HUES64 (cell line): ENCODE results near the gene MYL5.

Experiments used
- H3K27ac ChIP-seq: 2 replicates; pipeline ENCODE4 v1.7.0; 2013; ENCODE audit warnings: low read depth, low read length, inconsistent platforms
- H3K27me3 ChIP-seq: 2 replicates; pipeline ENCODE4 v1.6.1; 2013; ENCODE audit warnings: mild to moderate bottlenecking, low read length; ENCODE audit not compliant: insufficient read depth
- H3K36me3 ChIP-seq: 2 replicates; pipeline ENCODE4 v1.6.1; 2013; ENCODE audit warnings: mild to moderate bottlenecking, low read length; ENCODE audit not compliant: insufficient read depth
- H3K4me1 ChIP-seq: 2 replicates; pipeline ENCODE4 v1.6.1; 2013; ENCODE audit warnings: mild to moderate bottlenecking, low read length, moderate library complexity; ENCODE audit not compliant: insufficient read depth
- H3K4me3 ChIP-seq: 2 replicates; pipeline ENCODE4 v1.5.1; 2013; ENCODE audit warnings: mild to moderate bottlenecking, low read length, moderate library complexity
- H3K9ac ChIP-seq: 2 replicates; pipeline ENCODE4 v1.6.1; 2013; ENCODE audit warnings: mild to moderate bottlenecking, low read depth, low read length
- H3K9me3 ChIP-seq: 2 replicates; pipeline ENCODE4 v1.6.1; 2013; ENCODE audit warnings: low read depth, low read length; ENCODE audit not compliant: insufficient read depth
- WGBS: fragments of 150-250, 120-280 bp; methylation state at CpG from one replicate; pipeline ENCODE4 v1.1.7; 2013; ENCODE audit warnings: missing lambda C conversion rate; 5-methylcytosine and 5-hydroxymethylcytosine counted together

The MYL5 gene

DNA sequence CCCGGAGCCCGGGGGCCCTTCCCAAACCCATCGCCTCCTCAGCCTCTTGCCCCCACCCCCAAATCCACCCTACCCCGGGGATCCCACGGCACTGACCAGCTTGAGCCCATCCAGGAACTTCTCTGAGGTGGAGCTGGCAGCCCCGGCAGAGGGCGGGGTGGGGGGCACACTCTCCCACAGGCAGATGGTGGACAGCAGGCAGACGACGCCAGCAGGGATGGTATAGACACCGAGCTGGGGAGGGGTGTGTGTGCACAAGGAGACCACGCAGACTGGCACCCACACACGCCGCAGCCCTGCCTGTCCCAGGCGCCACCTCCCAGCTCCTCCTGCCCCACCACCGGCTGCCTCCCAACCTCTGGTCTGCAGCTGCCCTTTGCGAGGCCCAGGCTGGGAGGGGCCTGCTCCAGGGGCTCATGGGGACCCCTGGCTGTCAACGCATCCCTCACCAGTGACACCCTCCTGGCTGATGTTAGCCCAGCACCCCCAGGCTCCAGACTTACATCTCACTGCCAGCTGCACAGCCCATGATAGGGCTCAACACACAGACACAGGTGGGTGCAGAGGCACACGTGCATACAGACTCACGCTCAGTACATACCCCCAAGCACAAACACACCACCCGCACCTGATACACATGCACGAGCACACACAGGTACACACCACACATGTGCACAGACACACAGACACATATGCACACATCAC lies 10.4 kb downstream of the MYL5 start:
- Histone ChIP-seq H3K27ac (no peak overlapping the region), H3K36me3 (no peaks in the 10 kb centered on the region), H3K9me3 (no peaks in the 10 kb centered on the region), H3K4me1 (peaks cover 11% of the 10 kb centered on the region), H3K9ac (no peak overlapping the region), H3K4me3 (no peak overlapping the region), H3K27me3 (no peaks in the 10 kb centered on the region)
- 90% methylated on average over 21 of the region's 21 CpGs for WGBS

DNA sequence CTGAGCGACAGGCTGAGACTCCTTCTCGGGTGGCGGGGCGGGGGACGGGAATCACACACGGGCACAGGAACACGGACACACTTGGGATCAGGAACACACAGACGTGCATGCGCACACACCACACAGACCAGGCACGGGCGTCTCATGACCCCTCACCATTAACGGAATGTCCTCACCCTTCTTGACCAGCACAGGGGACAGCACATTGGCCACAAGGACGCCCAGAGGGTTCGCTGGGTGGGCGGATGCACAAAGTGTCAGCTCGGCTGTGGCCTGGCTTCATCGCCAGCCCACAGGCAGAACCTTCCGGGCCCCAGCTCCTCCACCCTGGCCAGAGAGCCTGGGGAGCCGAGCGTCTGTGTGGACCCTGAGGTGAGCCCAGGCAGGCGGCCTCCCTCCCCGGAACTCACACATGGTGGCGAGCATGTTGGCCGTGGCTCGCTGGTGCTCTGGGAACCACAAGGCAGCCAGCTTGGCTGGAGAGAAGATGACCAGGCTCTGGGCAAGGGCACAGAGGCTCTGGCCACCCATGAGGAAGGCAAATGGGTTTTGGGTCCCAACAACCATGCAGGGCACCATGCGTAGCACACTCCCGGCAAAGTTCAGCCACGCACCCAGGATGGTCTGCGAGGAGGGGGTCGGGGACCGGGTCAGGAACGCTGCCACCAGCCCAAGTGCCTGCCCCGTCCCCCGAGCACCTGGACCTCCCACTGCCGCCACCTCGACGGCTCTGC lies 11.5 kb downstream of the MYL5 start:
- Histone ChIP-seq H3K36me3 (no peaks in the 10 kb centered on the region), H3K27ac (no peak overlapping the region), H3K4me3 (no peak overlapping the region), H3K27me3 (no peaks in the 10 kb centered on the region), H3K9me3 (no peaks in the 10 kb centered on the region), H3K9ac (no peak overlapping the region), H3K4me1 (peaks cover 9% of the 10 kb centered on the region)
- WGBS: 95% methylated on average over 37 of the region's 37 CpGs

DNA sequence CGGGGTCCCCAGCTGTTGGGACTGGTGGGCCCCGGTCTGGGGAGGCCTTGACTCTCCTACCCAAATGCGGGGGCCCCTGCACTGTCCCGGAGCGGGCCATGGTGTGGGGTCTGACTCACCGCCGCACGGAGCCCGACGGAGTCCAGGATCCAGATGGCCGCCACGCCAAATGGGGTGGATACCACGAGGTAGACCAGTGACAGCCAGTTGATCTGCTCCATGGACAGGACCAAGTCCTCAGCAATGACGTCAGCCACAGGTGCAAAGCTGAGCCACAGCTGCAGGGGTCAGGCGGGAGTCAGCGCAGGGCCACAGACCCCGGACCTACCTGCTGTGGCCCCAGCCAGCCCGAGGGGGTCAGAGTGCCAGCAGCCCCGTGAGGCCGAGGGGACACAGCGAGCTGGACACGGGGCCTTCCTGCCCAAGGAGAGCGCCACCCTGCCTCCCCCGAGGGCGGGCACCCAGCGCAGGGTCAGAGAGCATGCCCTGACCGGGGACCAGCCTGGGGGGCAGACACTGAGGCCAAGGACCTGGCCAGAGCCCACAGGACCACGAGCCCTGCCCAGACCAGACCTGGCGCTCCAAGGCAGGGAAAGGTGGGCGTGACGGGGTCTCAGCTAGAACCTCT lies 12.2 kb downstream of the MYL5 start:
- 93% methylated on average over 31 of the region's 31 CpGs for WGBS
- Histone ChIP-seq H3K36me3 (no peaks in the 10 kb centered on the region), H3K27ac (no peak overlapping the region), H3K4me3 (no peak overlapping the region), H3K27me3 (no peaks in the 10 kb centered on the region), H3K9ac (no peak overlapping the region), H3K4me1 (peaks cover 9% of the 10 kb centered on the region), H3K9me3 (no peaks in the 10 kb centered on the region)

- H3K27me3 ChIP-seq: no peaks in the 10 kb centered on the region
- H3K9me3 ChIP-seq: no peaks in the 10 kb centered on the region
- H3K27ac ChIP-seq: no peak overlapping the region
- 82% methylated on average over 38 of the region's 38 CpGs for WGBS
- H3K9ac ChIP-seq: no peak overlapping the region
- H3K4me1 ChIP-seq: peaks cover 9% of the 10 kb centered on the region
- no peak overlapping the region for H3K4me3 ChIP-seq
- H3K36me3 ChIP-seq: no peaks in the 10 kb centered on the region
These were observed 13.0 kb downstream of the MYL5 start for GRCh38 chr4:687048-687970.

DNA sequence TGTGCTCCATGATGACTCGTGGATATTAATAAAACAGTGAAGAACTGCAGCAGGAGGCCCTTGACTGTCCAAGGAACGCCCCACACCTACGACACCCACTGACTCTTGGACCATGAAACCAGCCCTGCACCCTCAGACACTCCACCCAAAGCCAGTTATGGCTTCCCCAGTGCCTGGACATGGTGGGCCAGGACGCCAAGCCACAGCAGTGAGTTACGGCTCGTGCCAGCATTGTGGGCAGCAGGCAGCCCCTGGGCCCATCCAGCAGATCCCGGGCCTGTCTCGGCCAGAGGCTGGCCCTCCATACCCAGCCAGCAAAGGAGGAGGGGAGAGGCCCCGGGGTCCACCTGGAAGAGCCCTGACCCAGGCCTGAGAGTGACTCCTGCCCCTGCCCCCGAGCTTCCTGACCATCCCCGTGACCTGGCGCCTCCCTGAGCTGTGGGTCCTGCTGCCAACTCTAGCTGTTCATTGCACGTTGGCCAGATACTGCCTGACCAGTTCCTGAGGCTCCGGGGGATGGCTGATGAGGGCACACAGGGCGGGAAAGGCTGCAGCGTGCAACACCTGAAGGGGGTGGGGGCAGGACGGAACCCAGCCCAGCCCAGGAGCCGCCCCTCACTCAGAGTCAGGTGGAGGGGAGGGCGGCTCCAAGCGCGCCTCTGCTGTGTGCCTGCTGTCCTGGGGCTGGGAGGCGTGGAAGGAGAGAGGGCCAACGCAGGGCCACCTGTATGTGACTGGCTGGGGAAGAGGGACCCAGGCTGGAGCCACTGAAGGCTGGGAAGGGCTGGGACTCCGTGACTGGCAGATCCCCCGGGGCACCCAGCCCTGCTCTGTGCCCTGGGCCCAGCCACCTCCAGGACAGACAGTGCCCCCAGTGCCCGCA lies 13.9 kb downstream of the MYL5 start:
- Histone ChIP-seq H3K27me3 (no peaks in the 10 kb centered on the region), H3K9me3 (no peaks in the 10 kb centered on the region)

GRCh38 chr4:688854-689681 lies 14.7 kb downstream of the MYL5 start, which contains the start of gene SLC49A3:
Gene SLC49A3, minus strand, starts transcription at chr4:689151. Its CDS starts 24 bp downstream, at chr4:689127.
- peak within 1 kb of the TSS; percentile 67 for H3K9ac ChIP-seq
- peak within 1 kb of the TSS; percentile 60 for H3K4me3 ChIP-seq
- H3K36me3 ChIP-seq: no peaks in the 10 kb centered on the region
- peaks cover 9% of the 10 kb centered on the region; the same call in 1 of the 2 replicates for H3K4me1 ChIP-seq
- H3K27me3 ChIP-seq: no peaks in the 10 kb centered on the region; the same call in 1 of the 2 replicates
- no peaks in the 10 kb centered on the region for H3K9me3 ChIP-seq
- WGBS: 5% methylated on average over 59 of the region's 59 CpGs
- H3K27ac ChIP-seq: 0 out of 2 replicates have a peak within 1 kb of the TSS, but pooled peaks have one; percentile 28

More for the DNA sequence above, 13.9 kb downstream of the MYL5 start:
- WGBS: 63% methylated on average over 26 of the region's 26 CpGs
- H3K4me1 ChIP-seq: peaks cover 11% of the 10 kb centered on the region
- no peak overlapping the region for H3K27ac ChIP-seq
- peak overlapping the region; percentile 67; the same call in 1 of the 2 replicates for H3K9ac ChIP-seq
- peak overlapping the region; percentile 60 for H3K4me3 ChIP-seq
- no peaks in the 10 kb centered on the region for H3K36me3 ChIP-seq

DNA sequence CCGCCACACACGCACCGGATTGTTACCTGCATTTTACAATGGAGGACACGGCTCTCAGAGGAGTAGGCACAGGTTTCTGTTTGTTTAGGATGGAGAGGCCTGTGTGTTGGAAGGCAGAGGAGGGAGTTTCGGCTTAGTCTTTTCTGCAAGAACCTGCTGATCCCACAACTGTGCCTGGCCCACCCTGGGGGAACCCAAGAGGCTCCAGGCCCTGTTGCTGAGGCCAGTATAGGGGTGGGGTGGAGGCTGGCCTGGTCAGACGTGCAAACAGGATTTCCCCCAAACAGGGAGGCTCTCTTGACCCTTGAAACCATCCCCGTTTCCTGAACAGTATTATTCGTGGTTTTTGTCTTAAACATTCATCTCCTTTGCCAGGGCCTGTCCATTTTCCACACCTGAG lies 15.4 kb downstream of the MYL5 start:
- H3K4me1 ChIP-seq: peaks cover 9% of the 10 kb centered on the region; the same call in 1 of the 2 replicates
- peak overlapping the region; percentile 60 for H3K4me3 ChIP-seq
- no peaks in the 10 kb centered on the region for H3K9me3 ChIP-seq
- H3K36me3 ChIP-seq: no peaks in the 10 kb centered on the region
- 0 out of 2 replicates have a peak overlapping the region, but pooled peaks have one; percentile 28 for H3K27ac ChIP-seq
- peak overlapping the region; percentile 67; the same call in 1 of the 2 replicates for H3K9ac ChIP-seq
- H3K27me3 ChIP-seq: no peaks in the 10 kb centered on the region; the same call in 1 of the 2 replicates
- 79% methylated on average over 8 of the region's 8 CpGs for WGBS

GRCh38 chr4:692771-693554 lies 18.6 kb downstream of the MYL5 start:
- H3K36me3 ChIP-seq: no peaks in the 10 kb centered on the region
- no peak overlapping the region for H3K27ac ChIP-seq
- 82% methylated on average over 32 of the region's 32 CpGs for WGBS

More at GRCh38 chr4:692771-693554, 18.6 kb downstream of the MYL5 start:
- no peaks in the 10 kb centered on the region for H3K9me3 ChIP-seq
- no peak overlapping the region for H3K9ac ChIP-seq
- no peaks in the 10 kb centered on the region; the same call in 1 of the 2 replicates for H3K27me3 ChIP-seq
- peaks cover 9% of the 10 kb centered on the region; the same call in 1 of the 2 replicates for H3K4me1 ChIP-seq
- no peak overlapping the region for H3K4me3 ChIP-seq
